Measurements from ENCODE around the gene WEE2.

- TF ChIP-seq POLR2AphosphoS5 (IDR thresholded peaks at IDR 0.05) = no peak
- no peak for TF ChIP-seq CTCF (IDR thresholded peaks at IDR 0.05)
- TF ChIP-seq POLR2A (IDR thresholded peaks at IDR 0.05) = no peak
- TF ChIP-seq EP300 (IDR thresholded peaks at IDR 0.05) = no peak
Measured at GRCh38 chr7:141673346-141673745, 34.8 kb upstream of the WEE2 start.

Data from stomach (tissue), 4 donors.